Stimulated activated naive CD4-positive, alpha-beta T cell (primary cell): Measurements from ENCODE around the gene PHACTR2.
"Not testable (repeated sequence)": the region's sequence is repeated elsewhere in the genome, so short reads cannot be mapped to it uniquely, and the experiment has no call there.

Experiments
- DNase-seq, 6 experiments: peaks; one replicate each; lab custom pipeline; 2025; lab: John Stamatoyannopoulos, UW

PHACTR2 gene

DNA sequence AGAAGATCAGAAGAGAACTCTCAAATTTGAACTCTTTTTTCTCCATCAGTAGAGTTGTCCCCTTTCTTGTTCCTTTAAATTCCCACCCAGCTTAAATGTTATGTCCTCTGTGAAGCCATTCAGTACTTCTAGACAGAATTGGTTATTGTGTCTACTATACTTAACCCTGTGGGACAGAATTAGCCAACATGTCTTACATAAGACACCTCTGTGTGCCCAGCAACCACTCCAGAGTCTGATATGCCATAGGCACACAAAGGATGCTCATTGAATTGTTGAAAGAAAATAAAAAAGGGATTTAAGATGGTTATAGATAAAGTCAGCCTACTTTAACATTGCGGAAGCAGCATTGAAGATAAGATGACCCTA, 88.4 kb downstream of the PHACTR2 start:
- no peak for DNase-seq

DNA sequence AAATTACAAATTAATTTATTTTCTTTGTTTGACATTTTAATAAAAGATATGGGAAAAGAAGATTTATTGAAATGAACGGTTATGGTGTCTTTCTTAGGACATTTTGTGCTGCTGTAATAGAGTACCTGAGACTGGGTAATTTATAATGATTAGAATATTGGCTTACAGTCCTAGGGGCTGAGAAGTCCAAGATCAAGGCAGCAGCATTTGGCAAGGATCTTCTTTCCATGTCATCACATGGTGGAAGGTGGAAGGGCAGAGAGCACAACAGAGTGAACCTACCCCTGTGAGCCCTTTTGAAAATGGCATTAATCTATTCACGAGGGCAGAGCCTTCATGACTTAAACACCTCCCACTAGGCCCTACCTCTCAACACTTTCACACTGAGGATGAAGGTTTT, 89.7 kb downstream of the PHACTR2 start:
- no peak for DNase-seq

DNA sequence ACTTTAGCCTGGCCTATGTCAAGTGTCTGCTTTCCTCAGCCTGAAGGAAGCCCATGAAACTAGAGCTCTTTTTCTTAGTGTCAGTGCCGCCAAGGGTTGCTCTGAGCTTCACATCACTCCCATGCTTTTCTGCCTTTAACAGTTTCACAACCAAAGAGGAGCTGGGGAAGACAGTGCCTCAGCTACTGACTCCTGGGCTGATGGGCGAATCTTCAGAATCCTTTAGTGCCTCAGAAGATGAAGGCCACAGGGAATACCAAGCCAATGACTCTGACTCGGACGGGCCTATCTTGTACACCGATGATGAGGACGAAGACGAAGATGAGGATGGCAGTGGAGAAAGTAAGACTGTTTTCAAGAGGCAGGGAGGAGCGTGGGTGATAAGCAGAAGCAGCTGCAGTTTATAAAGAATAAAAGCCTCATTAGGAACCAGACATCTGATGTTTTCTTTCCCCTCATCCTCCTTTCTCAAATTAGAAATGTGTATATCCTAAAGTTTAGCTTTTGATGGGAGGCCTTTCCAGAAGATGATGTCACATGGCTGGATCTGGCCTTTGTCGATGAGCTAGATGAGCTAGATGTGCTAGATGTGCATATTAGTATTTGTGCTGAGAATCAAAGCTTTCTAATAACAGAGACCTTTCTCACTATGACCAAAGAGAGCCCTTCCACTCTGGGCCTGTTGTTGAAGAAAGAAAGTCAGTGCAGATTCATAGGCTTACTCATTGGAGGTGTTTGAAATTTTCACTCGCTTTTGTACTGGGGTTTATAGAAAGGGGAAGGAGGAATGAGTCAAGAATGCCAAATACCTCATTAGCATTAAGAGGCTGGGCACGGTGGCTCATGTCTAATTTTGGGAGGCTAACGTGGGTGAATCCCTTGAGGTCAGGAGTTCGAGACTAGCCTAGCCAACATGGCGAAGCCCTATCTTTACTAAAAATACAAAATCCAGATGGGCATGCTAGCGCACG, 94.6 kb downstream of the PHACTR2 start:
- DNase-seq: no peak

DNA sequence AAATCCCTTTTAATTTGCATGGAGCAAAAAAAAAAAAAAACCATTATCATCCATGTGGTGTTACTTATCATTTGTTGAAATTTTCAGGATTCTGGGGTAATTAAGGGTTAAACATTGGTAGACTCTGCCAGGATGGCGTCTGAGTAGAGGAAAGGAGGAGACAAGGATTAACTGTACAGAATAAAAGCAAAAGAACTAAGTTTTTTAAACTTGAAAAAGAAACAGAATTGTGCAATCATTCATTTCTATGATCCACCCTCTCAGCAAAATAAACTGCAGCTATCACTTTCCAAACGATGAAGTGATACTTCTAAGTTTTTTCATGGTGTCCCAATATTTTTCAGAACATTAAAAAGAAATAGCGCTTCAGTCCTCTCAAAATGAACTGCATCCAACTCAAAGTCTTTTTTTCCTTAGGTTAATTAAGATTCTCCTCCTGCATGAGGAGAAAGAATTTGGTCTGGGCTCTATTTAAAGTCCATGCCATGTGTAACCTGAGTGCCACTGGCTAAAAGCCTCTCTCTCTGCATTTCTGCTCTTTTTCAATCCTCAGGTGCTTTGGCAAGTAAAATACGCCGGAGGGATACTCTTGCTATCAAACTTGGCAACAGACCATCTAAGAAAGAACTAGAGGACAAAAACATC, 95.9 kb downstream of the PHACTR2 start:
- no peak for DNase-seq

DNA sequence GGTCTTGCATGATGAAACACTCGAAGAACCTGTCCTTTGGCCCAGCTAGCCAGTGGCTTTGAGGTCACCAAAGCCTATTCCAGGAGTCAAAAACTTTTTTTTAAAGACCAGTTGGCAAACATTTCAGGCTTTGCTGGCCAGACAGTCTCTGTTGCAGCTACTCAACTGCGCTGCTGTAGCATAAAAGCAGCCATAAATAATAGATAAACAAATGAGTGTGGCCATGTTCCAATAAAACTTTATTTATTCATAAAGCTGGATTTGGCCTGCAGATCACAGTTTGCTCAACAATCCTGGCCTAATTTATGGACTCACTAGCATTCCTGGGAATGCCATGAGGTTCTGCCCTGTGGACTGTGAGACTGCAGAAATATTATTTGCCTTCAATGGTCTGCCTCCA, 96.6 kb downstream of the PHACTR2 start:
- DNase-seq: no peak

DNA sequence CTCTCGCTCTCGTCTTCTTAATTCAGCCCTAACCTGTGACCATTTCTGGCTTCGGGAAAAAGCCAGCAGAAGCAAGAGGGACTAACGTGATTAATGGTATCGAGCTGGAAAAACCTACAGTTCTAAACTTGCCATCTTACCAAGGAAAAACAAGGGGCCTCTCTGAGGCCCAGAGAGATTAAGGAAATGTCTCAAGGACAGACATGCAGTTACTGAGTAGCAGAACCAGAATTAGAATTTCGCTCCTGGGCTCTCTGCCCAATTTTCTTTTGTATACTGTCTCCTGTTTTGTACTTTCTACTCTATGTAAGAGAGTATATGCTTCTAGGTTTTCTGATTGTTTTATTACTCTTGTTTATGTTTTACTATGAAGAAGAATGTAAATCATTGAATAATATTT, 97.6 kb downstream of the PHACTR2 start:
- DNase-seq: no peak

DNA sequence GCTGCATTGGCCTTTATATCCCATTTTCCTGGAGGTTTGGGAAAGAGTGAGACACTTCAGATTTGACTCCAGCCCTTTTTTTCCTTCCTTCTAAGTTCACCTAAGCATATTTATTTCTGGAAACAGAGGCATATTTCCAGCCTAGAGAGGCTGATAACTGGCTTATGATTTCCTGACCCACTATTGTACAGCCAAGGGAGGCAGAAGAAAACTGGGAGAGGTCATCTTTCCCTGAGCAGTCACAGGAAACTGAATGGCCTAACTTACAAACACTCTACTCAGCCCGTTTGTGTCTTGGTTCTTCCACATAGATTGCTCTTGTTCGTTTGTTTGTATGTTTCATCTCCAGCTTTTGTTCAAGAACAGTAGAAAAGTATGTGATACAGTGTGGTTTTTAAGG, 101.2 kb downstream of the PHACTR2 start:
- DNase-seq: no peak

DNA sequence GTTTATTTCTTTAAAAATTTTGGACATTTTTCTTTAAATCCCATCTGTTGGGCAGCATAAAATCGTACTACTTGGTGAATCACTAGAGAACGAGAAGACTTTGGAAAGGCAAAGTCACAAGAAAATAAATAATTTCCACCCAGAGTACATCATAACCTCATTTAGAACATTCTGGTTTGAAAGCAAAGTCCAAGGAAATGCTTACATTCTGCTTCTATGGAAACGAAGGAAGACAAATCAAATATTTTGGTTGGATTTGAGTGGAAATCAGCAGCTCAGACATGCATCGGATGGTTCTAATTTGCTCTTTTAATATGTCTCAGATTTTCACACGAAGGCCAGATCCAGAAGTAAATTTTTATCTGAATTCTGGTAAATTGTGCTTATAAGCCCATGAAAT, 104.7 kb downstream of the PHACTR2 start:
- DNase-seq: no peak

DNA sequence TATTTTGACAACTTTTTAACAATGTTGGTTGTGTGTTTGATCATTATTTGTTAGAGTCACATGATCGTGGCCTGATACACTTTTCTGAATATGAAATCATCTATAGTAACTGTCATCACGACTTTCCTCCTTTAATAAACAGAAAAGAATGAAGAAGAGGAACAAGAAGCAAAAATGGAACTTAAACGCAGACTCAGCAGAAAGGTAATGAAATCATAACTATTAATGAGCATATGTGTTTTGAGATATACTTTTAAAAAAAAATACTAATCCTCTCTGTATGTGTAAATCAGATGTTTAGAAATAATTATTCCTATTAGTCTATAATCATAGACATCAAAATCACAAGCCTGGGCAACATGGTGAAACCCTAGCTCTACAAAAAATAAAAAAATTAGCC, 105.3 kb downstream of the PHACTR2 start:
- no peak for DNase-seq

DNA sequence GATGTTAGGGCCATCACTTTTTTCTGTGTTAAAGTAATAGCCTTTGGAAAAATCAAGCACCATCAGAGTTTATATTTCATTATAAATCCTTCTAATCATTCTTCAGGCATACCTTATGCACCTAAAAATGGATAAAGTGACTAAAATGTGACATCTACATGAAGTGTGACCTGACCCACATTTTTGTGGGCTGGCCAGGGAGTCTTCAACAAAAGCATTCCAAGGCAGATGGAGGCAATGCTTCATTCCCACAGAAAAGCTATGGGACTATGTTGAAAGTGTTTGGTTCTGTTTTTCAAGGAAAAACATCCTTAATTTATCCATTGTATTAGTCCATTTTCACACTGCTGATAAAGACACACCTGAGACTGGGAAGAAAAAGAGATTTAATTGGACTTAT, 106.6 kb downstream of the PHACTR2 start:
- no peak for DNase-seq

DNA sequence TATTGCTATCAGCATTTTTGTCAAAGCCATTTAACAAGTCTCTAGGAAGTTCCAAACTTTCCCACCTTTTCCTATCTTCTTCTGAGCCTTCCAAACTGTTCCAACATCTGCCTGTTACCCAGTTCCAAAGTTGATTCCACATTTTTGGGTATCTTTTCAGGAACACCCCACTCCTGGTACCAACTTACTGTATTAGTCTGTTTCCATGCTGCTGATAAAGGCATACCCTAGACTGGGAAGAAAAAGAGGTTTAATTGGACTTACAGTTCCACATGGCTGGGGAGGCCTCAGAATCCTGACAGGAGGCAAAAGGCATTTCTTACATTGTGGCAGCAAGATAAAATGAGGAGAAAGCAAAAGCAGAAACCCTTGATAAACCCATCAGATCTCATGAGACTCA, 108.6 kb downstream of the PHACTR2 start:
- not testable (repeated sequence) for DNase-seq

DNA sequence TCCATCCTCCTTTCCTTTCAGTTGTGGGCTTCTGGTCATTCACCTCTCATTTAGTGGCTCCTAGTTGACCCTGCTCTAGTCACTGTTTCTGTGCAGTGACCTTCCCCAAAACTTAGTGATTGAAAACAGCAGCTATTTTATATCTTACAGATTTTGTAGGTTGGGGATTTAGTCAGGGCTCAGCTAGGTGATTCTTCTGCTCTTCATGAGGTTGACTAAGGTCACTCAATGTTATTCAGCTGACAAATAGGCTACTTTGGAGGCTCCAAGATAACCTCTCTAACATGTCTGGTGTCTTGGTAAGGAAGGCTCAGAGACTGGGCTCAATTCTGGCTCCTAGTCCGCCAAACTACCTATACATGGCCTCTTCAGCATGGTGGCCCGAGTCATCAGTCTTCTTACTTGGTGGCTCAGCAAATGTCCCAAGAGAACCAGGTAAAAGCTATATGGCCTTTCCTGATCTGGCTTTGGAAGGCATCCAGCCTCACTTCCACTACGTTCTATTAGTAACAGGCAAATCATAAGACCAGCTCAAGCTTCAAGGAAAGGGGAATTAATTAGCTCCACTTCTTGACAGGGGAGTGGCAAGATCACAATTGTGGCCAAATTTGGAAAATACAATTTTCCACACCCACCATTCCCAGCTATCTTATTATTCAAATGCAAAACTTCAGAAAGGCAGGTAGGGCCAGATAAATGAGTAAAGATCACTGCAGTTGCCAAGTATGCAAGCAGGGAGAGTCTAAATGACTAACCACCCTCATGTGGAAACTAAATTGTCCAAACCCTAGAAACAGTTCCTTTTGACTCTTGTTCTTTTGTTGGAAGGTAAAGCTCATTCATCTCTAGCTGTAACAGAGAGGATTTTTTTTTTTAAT, 114.9 kb downstream of the PHACTR2 start:
- no peak for DNase-seq

DNA sequence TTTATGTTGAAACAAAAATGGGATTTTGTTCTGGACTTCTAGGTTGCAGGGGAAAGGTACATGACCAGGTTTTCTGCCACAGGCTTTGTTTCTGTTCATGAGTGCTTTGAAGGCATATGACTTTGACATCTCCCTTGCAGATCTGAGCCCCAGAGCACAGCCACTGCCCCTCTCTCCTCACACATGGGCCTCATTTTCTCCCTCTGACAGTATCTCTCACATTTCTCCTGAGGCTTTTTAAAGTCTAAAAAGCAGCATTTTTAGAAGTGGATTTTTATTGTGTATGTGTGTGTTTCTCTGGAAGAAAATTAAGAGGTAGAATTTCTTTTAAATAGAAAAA, 115.5 kb downstream of the PHACTR2 start:
- no peak for DNase-seq

DNA sequence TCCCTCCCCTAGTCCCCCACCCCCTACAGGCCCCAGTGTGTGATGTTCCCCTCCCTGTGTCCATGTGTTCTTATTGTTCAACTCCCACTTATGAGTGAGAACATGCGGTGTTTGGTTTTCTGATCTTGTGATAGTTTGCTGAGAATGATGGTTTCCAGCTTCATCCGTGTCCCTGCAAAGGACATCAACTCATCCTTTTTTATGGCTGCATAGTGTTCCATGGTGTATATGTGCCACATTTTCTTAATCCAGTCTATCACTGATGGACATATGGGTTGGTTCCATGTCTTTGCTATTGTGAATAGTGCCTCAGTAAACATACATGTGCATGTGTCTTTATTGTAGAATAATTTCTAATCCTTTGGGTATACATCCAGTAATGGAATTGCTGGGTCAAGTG, 118.8 kb downstream of the PHACTR2 start:
- not testable (repeated sequence) for DNase-seq

DNA sequence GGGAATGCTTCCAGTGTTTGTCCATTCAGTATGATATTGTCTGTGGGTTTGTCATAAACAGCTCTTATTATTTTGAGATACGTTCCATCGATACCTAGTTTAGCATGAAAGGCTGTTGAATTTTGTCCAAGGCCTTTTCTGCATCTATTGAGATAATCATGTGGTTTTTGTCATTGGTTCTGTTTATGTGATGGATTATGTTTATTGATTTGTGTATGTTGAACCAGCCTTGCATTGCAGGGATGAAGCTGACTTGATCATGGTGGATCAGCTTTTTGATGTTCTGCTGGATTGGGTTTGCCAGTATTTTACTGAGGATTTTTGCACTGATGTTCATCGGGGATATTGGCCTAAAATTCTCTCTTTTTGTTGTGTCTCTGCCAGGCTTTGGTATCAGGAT, 120.7 kb downstream of the PHACTR2 start:
- DNase-seq: not testable (repeated sequence)

DNA sequence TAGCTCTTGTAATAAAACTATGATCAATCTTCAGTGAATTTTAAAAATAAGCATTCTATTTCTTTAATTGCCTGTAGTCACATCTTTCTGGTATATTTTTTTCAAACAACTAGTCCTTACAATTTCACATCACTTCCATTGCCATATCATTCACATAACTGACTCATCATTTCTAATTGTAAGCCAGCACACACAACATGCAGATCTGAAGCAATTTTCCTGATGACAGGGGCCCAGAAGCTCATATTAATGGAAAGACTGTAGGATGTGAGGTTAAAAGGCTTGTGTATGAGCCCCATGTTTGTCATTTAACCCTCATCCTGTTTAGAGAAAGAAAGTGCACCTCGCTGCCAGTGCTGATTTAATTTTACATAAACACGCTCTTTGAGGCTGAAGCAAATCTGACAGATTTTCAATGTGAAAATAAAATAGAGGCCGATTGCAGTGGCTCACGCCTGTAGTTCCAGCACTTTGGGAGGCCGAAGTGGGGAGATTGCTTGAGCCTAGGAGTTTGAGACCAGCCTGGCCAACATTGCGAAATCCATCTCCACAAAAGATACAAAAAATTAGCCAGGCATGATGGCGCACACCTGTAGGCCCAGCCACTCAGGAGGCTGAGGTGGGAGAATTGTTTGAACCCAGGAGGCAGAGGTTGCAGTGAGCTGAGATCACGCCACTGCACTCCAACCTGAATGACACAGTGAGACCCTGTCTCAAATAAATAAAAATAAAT, 125.2 kb downstream of the PHACTR2 start:
- DNase-seq: no peak

DNA sequence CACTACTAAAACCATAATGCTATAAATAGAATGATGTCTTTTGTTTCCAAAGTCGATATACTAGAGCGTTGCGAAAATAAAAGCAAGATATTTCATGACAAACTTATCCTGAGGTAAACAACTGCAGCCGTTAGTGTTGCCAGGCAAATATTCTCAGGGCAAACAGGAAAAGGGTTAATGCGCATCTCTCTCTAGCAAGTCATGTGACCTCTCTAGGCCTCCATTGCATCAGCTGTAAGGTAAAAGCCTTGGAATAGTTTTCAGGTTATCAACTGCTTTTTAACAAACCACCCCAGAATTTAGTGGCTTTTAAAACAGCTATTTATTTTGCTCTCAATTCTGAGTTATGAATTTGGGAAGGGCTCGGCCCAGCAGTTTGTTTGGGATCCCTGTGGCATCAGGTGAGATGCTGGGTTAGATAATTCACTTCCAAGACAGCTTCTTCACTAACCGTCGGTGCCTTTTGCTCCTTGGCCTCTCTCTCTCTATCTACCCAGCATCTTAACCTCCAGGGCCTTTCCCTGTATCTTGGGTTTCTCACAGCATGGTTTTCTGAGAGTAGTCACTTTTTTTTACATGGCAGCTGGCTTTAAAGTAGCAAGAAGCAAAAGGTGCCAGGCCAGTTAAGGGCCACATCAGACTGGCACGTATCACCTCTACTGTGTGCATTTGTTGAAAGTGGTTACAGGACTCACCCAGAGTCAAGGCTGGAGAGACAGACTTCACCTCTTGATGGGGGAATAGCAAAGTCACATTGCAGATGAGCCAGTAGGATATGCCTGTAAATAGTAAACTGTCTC, 126.2 kb downstream of the PHACTR2 start:
- no peak for DNase-seq

DNA sequence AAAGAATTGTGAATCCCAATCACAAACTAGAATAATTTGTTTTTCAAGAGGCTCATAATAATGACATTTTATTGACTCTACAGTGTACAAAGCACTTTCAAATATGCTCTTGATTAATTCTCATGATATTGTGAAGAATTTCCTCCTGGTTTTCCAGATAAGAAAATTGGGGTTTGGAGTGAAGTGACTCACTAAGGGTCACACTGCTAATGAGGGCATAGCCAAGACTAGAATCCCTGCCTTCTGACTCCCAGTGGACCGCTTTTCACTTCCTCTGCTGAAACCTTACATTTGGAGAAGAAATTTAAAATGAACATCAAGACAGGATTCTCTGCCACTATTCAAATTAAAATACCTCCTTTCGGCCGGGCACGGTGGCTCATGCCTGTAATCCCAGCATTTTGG, 127.1 kb downstream of the PHACTR2 start:
- DNase-seq: no peak

DNA sequence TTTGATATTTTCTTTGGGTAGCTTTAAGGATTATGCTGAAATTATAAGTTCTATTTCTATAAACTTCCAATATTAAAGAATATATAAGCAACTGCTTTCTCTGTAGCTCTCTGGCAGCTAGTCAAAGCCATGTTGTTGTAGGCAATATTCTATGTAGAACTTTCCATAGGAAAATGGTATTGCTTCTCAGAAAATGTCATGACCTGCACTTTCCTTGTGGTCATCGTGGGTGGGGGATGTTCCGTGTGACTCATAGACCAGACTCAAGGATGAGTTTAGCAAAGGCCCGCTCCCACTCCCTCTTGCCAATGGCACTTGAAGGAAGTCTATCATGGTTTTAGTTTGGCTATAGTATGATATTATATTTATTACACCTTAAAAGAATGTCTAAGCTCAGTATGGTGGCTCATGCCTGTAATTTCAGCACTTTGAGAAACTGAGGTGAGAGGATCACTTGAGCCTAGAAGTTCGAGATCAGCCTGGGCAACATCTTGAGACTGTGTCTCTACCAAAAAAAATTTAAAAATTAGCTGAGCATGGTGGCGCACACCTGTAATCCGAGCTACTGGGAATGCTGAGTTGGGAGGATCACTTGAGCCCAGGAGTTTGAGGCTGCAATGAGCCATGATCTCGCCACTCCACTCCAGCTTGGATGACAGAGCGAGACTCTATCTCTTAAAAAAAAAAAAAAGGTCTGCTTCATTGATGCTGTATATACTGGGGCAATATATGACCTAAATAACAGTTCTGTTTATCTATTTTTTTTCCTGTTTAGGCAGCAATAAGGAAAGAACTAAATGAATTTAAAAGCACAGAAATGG, 128.7 kb downstream of the PHACTR2 start:
- DNase-seq: no peak

DNA sequence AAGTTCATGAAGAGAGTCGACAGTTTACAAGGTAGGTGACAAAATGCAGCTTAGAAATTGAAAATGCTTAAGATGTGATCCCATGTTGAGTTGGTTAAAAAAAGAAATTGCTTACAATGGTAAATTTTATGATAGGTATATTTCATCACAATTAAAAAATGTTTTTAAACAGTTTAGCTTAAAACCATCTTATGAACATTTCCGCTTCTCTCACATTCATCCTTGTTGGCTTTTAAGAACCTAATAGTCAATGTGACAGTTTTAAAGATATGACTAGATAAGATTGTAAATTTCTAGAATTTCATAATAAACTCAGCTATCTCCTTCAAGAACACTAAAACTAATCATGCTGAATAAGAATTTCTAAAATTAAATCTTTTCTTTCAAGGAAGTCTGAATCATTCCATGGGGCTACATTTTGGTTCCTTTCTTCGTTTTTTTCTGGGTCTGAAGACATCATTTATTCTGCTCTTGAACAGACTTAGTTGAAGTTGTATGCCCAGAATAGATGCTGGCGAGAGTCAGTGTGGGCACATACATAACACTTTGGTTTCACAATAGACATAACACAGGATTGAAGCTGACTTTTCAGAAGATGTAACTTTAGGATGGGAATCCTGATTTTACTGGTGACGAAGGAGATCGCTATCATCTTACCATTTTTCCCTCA, 129.5 kb downstream of the PHACTR2 start:
- DNase-seq: no peak
